MCF 10A (cell line): ENCODE results near the gene ZPBP2. TPM values are rescaled to one million over a fixed set of nuclear protein-coding genes. Genes with fewer than 3 reads are reported as not detected.

Source experiments
- BruUV-seq: library from RNA; stranded (reverse); fragments of 400-500 nt; replicated peaks from 2 replicates; lab custom pipeline; 2021; lab: Mats Ljungman, UMichigan
- CTCF ChIA-PET: fragments of 300-600 bp; sonication (Branson Sonifier 250); formaldehyde crosslinking; extraction: SDS; loops from one replicate; lab custom pipeline; 2021; ENCODE audit warnings: antibody characterized with exemption, inconsistent platforms; lab: Yijun Ruan, JAX
- POLR2A ChIA-PET: fragments of 300-600, 350-650 bp; sonication (Branson Sonifier 250); formaldehyde crosslinking; extraction: SDS; loops from one replicate; lab custom pipeline; 2020; ENCODE audit warnings: antibody characterized with exemption, inconsistent platforms; lab: Yijun Ruan, JAX
- DNase-seq: peaks from one replicate; pipeline ENCODE4 v3.0.0-alpha.2; 2018; ENCODE audit not compliant: unreplicated experiment
- H3K27ac Mint-ChIP-seq: one replicate; pipeline ENCODE4 v1.8.0; 2022; ENCODE audit warnings: mild to moderate bottlenecking, low read depth, mixed read lengths; ENCODE audit not compliant: unreplicated experiment
- H3K27me3 Mint-ChIP-seq: one replicate; pipeline ENCODE4 v1.8.0; 2022; ENCODE audit warnings: mixed read lengths; ENCODE audit not compliant: insufficient read depth, unreplicated experiment
- H3K36me3 Mint-ChIP-seq: one replicate; pipeline ENCODE4 v1.8.0; 2022; ENCODE audit warnings: mild to moderate bottlenecking, moderate library complexity, mixed read lengths; ENCODE audit not compliant: insufficient read depth, unreplicated experiment
- H3K4me1 Mint-ChIP-seq: one replicate; pipeline ENCODE4 v1.8.0; 2022; ENCODE audit warnings: mixed read lengths; ENCODE audit not compliant: insufficient read depth, unreplicated experiment
- H3K4me3 Mint-ChIP-seq: one replicate; pipeline ENCODE4 v1.8.0; 2022; ENCODE audit warnings: mild to moderate bottlenecking, moderate library complexity, mixed read lengths; ENCODE audit not compliant: unreplicated experiment
- H3K9me3 Mint-ChIP-seq: one replicate; pipeline ENCODE4 v1.8.0; 2022; ENCODE audit warnings: mixed read lengths; ENCODE audit not compliant: unreplicated experiment
- intact Hi-C: fragments of 100-400 bp; cut with micrococcal nuclease; formaldehyde crosslinking; loops from 2 replicates; pipeline ENCODE4 v1.14.1; 2022
- total RNA-seq: library from RNA; stranded (reverse); gene quantifications from 2 replicates; pipeline ENCODE4 v1.2.3, GENCODE V29; 2022
- TF ChIP-seq, protein P1 (sequence below): fragments of 200-600 bp; IDR thresholded peaks from one replicate; pipeline ENCODE4 v1.8.0; 2022; ENCODE audit warnings: antibody characterized with exemption, mild to moderate bottlenecking; ENCODE audit not compliant: unreplicated experiment

Gene ZPBP2
- total RNA-seq, 1 experiment from 2014 or later = not detected

DNA sequence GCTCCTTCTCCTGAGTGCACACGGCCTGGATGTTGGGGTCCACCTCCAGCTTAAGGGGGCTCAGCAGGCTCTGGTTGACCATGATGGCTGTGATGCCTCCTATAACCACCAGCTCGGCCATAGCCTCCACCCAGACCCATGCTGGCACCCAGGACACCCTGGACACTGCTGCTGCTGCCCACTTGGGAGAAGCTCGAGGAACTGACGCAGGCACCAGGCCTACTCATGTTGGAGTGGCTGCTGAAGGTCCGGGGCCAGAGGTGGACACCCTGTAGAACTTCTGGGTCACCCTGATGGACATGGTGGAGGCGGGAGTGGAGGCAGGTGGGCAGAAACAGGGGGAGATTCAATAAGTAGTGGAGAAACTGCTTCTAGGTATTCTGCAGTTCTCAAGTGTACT, 31.9 kb upstream of the ZPBP2 start:
- ChIA-PET POLR2A (interaction anchor here (1.7 kb wide), 1 partner anchor 375 kb away, joined by 3 read pairs; the partner anchor contains the start of gene CDK12), CTCF (interaction anchor here (0.6 to 0.7 kb wide), 2 partner anchors 10 to 49 kb away, joined by 3 to 5 read pairs; no protein-coding TSS in a partner anchor)
- intact Hi-C loops = no loop called here
- Mint-ChIP-seq H3K36me3 (no peaks in the 10 kb centered on the region), H3K4me1 (no peaks in the 10 kb centered on the region), H3K4me3 (no peak overlapping the region), H3K27ac (no peak overlapping the region), H3K27me3 (peaks cover 88% of the 10 kb centered on the region), H3K9me3 (peaks cover 18% of the 10 kb centered on the region)
- no TSS peak for BruUV-seq
- TF ChIP-seq, protein P1, sequence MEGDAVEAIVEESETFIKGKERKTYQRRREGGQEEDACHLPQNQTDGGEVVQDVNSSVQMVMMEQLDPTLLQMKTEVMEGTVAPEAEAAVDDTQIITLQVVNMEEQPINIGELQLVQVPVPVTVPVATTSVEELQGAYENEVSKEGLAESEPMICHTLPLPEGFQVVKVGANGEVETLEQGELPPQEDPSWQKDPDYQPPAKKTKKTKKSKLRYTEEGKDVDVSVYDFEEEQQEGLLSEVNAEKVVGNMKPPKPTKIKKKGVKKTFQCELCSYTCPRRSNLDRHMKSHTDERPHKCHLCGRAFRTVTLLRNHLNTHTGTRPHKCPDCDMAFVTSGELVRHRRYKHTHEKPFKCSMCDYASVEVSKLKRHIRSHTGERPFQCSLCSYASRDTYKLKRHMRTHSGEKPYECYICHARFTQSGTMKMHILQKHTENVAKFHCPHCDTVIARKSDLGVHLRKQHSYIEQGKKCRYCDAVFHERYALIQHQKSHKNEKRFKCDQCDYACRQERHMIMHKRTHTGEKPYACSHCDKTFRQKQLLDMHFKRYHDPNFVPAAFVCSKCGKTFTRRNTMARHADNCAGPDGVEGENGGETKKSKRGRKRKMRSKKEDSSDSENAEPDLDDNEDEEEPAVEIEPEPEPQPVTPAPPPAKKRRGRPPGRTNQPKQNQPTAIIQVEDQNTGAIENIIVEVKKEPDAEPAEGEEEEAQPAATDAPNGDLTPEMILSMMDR = no peak
- no peak for DNase-seq

DNA sequence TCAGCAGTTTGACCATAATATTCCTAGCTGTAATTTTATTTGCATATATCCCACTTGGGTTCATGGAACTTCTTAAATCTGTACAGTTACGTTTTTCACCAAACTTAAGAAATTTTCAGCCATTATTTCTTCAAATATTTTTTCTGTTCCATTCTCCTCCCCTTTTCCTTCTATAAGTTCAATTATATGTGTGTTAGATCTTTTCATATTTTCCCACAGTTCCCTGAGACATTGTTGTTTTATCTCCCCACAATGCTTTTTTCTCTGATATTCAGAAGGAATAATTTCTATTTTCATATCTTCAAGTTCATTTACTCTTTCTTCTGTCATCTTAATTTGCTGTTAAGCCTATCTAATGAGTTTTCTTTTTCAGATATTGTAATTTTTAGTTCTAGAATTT, 29.9 kb upstream of the ZPBP2 start:
- no peaks in the 10 kb centered on the region for H3K36me3 Mint-ChIP-seq
- peaks cover 89% of the 10 kb centered on the region for H3K27me3 Mint-ChIP-seq
- no peak overlapping the region for H3K27ac Mint-ChIP-seq
- ChIA-PET CTCF (no interaction called here), POLR2A (no interaction called here)
- no TSS peak for BruUV-seq
- DNase-seq = no peak
- no peak overlapping the region for H3K4me3 Mint-ChIP-seq
- H3K9me3 Mint-ChIP-seq = peaks cover 18% of the 10 kb centered on the region
- no peaks in the 10 kb centered on the region for H3K4me1 Mint-ChIP-seq
- intact Hi-C loops = no loop called here
- TF ChIP-seq, protein P1 = no peak

DNA sequence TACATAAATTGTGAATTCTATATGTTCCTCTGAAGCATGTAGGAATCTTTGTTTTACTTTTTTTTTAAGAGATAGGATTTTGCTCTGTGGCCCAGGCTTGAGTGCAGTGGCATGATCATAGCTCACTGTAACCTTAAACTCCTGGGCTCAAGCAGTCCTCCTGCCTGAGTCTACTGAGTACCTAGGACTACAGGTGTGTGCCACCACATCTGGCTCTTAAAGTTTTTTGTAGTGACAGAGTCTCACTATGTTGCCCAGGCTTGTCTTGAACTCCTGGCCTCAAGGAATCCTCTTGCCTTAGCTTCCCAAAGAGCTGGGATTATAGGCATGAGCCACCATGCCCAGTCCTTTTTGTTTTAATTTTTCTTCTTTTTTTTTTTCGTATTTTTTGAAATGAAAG, 29.2 kb upstream of the ZPBP2 start:
- H3K36me3 Mint-ChIP-seq = no peaks in the 10 kb centered on the region
- TF ChIP-seq, protein P1 = no peak
- ChIA-PET POLR2A (no interaction called here), CTCF (no interaction called here)
- H3K4me1 Mint-ChIP-seq = no peaks in the 10 kb centered on the region
- no peak overlapping the region for H3K27ac Mint-ChIP-seq
- H3K4me3 Mint-ChIP-seq = no peak overlapping the region
- intact Hi-C loops = no loop called here
- peaks cover 18% of the 10 kb centered on the region for H3K9me3 Mint-ChIP-seq
- H3K27me3 Mint-ChIP-seq = peaks cover 89% of the 10 kb centered on the region
- BruUV-seq = no TSS peak
- no peak for DNase-seq

DNA sequence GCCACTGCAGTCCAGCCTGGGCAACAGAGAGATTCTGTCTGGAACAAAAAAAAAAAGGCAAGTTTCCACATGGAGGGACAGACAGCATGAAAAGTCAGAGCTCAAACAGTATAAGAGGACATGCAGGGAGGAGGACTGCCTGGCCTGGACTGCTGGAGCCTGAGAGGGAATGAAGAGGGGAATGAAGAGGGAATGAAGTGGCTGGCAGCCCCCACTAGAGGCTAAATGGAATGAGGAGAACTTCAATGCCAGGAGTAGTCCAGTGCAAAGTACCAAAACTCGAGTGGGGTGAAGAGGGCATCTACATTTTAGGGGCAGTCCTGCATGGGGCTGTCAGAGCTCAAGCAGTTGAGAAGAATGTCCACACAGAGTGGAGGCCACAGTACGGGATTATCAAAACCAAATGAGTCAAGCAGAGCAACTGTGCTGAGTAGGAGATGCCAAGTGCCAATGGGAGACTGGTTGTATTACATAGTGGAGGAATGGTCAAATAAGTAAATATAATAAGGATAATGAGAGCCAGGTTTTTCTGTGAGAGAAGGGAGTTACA, 26.8 kb upstream of the ZPBP2 start:
- no peak for DNase-seq
- no peak overlapping the region for H3K27ac Mint-ChIP-seq
- peaks cover 90% of the 10 kb centered on the region for H3K27me3 Mint-ChIP-seq
- BruUV-seq = no TSS peak
- H3K4me3 Mint-ChIP-seq = no peak overlapping the region
- POLR2A ChIA-PET = no interaction called here
- CTCF ChIA-PET = interaction anchor here (0.6 kb wide), 1 partner anchor 40 kb away, joined by 3 read pairs; no protein-coding TSS in a partner anchor
- intact Hi-C loops = no loop called here
- no peaks in the 10 kb centered on the region for H3K4me1 Mint-ChIP-seq
- H3K9me3 Mint-ChIP-seq = peaks cover 11% of the 10 kb centered on the region
- TF ChIP-seq, protein P1 = no peak
- no peaks in the 10 kb centered on the region for H3K36me3 Mint-ChIP-seq
